ENCODE data around the gene MPPED1. TPM values are rescaled to one million over a fixed set of nuclear protein-coding genes. Genes with fewer than 3 reads are reported as not detected.

MPPED1 gene
- total RNA-seq, 1 experiment from 2014 or later: not detected

GRCh38 chr22:43429426-43429825, 17.6 kb downstream of the MPPED1 start:
- no peak for DNase-seq (ENCODE audit: low read depth)

GRCh38 chr22:43431808-43432554, 20.2 kb downstream of the MPPED1 start:
- DNase-seq (ENCODE audit: low read depth): no peak

- DNase-seq (ENCODE audit: low read depth): no peak
Measured at GRCh38 chr22:43432883-43433415, 21.1 kb downstream of the MPPED1 start.

- DNase-seq (ENCODE audit: low read depth): no peak
Measured at GRCh38 chr22:43433451-43434274, 21.8 kb downstream of the MPPED1 start.

- no peak for DNase-seq (ENCODE audit: low read depth)
Measured at GRCh38 chr22:43434275-43434927, 22.6 kb downstream of the MPPED1 start.

GRCh38 chr22:43434928-43435311, 23.1 kb downstream of the MPPED1 start:
- no peak for DNase-seq (ENCODE audit: low read depth)

- no peak for DNase-seq (ENCODE audit: low read depth)
Measured at GRCh38 chr22:43435851-43436811, 24.3 kb downstream of the MPPED1 start.

- no peak for DNase-seq (ENCODE audit: low read depth)
Measured at GRCh38 chr22:43436868-43437267, 25.1 kb downstream of the MPPED1 start.

- DNase-seq (ENCODE audit: low read depth): no peak
Measured at GRCh38 chr22:43437871-43438475, 26.2 kb downstream of the MPPED1 start.

- DNase-seq (ENCODE audit: low read depth): no peak
Measured at GRCh38 chr22:43438666-43439347, 27.0 kb downstream of the MPPED1 start.

- DNase-seq (ENCODE audit: low read depth): no peak
Measured at GRCh38 chr22:43439368-43440103, 27.7 kb downstream of the MPPED1 start.

- DNase-seq (ENCODE audit: low read depth): no peak
Measured at GRCh38 chr22:43440104-43440387, 28.2 kb downstream of the MPPED1 start.

- no peak for DNase-seq (ENCODE audit: low read depth)
Measured at GRCh38 chr22:43440556-43440955, 28.7 kb downstream of the MPPED1 start.

- no peak for DNase-seq (ENCODE audit: low read depth)
Measured at GRCh38 chr22:43441216-43441615, 29.4 kb downstream of the MPPED1 start.

- no peak for DNase-seq (ENCODE audit: low read depth)
Measured at GRCh38 chr22:43441751-43442150, 29.9 kb downstream of the MPPED1 start.

GRCh38 chr22:43442386-43443151, 30.8 kb downstream of the MPPED1 start:
- no peak for DNase-seq (ENCODE audit: low read depth)

- DNase-seq (ENCODE audit: low read depth): no peak
Measured at GRCh38 chr22:43443152-43443471, 31.3 kb downstream of the MPPED1 start.

GRCh38 chr22:43446037-43446803, 34.4 kb downstream of the MPPED1 start:
- peak; percentile 2 for DNase-seq (ENCODE audit: low read depth)

Measured in M059J (cell line).